ENCODE data around the gene PXT1.

Gene PXT1, protein sequence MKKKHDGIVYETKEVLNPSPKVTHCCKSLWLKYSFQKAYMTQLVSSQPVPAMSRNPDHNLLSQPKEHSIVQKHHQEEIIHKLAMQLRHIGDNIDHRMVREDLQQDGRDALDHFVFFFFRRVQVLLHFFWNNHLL

DNA sequence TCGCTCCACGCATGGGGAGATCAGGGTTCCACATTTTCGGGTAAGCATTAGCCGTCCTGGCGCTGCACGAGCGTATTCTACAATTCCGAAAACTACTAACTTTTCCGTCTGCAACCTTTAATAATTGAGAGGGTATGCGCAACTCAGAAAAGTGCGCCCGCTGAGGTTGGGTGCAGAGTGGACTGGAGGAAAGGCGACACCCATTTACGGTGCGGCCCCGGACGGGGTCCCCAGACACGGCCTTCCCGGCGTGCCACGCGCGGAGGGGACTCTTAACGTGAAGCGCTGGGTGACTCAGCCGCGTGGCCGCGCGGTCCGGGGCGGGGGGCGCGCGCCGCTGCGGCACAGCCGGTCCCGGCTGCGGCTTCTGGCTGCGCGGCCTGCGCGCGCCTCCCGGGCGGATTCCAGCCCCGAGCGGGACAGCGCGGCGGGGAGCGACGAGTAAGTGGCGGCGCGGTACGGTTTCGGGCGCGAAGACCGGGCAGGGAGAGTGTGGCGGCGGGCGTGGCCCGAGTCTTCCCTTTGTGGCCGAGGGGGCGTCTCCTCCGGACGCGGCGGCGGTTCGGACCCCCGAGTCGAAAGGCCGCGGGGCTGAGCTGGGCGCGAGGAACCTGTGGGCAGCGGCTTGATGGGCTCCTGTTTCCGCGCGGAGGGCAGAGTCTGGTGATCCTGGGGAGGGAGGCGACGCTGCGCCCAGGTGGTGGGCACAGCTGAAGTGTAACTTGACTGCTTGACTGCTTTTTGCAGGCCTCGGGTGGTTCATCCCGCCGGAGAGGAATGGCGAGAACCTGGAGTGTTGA is at the start of gene PXT1, which contains the start of gene KCTD20:
Gene PXT1 (minus strand): TSS at position 184 of the 800 bp plus-strand sequence. CDS start 16,772 bp downstream, outside the sequence.
Gene KCTD20 (plus strand): TSS at position 330 of the 800 bp plus-strand sequence. CDS start 27,098 bp downstream, outside the sequence.
- Histone ChIP-seq H3K36me3 (peaks cover 4% of the 10 kb centered on the region), H3K4me3 (ENCODE audit: low read depth, low read length) (peak within 1 kb of the TSS; percentile 87), H3K27ac (peak within 1 kb of the TSS; percentile 87), H3K27me3 (ENCODE audit: insufficient read depth, low read depth, severe bottlenecking) (no peaks in the 10 kb centered on the region), H3K9me3 (ENCODE audit: severe bottlenecking) (no peaks in the 10 kb centered on the region)
- TF ChIP-seq, protein P1, sequence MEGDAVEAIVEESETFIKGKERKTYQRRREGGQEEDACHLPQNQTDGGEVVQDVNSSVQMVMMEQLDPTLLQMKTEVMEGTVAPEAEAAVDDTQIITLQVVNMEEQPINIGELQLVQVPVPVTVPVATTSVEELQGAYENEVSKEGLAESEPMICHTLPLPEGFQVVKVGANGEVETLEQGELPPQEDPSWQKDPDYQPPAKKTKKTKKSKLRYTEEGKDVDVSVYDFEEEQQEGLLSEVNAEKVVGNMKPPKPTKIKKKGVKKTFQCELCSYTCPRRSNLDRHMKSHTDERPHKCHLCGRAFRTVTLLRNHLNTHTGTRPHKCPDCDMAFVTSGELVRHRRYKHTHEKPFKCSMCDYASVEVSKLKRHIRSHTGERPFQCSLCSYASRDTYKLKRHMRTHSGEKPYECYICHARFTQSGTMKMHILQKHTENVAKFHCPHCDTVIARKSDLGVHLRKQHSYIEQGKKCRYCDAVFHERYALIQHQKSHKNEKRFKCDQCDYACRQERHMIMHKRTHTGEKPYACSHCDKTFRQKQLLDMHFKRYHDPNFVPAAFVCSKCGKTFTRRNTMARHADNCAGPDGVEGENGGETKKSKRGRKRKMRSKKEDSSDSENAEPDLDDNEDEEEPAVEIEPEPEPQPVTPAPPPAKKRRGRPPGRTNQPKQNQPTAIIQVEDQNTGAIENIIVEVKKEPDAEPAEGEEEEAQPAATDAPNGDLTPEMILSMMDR (IDR thresholded peaks at IDR 0.05; ENCODE audit: low read depth, low read length), result no peak
- DNase-seq, result peak; percentile 95

DNA sequence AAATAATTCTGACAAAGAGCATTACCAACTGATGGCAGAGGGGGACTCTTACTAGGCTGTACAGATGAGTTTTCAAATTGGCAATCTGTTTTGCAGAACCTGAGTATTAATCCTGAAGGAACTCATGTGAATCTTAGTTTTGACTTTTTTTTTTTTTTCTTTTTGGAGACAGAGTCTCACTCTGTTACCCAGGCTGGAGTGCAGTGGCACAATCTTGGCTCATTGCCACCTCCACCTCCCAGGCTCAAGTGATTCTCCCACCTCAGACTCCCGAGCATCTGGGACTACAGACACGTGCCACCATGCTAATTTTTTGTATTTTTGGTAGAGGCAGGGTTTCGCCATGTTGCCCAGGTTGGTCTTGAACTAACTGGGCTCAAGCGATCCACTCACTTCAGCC is 49.4 kb upstream of the PXT1 start:
- H3K36me3 ChIP-seq, result peaks cover 72% of the 10 kb centered on the region
- no peaks in the 10 kb centered on the region for H3K9me3 ChIP-seq (ENCODE audit: severe bottlenecking)
- H3K27ac ChIP-seq, result no peak overlapping the region
- TF ChIP-seq, protein P1 (IDR thresholded peaks at IDR 0.05; ENCODE audit: low read depth, low read length), result no peak
- no peak for DNase-seq
- no peak overlapping the region for H3K4me3 ChIP-seq (ENCODE audit: low read depth, low read length)
- H3K27me3 ChIP-seq (ENCODE audit: insufficient read depth, low read depth, severe bottlenecking), result no peaks in the 10 kb centered on the region

DNA sequence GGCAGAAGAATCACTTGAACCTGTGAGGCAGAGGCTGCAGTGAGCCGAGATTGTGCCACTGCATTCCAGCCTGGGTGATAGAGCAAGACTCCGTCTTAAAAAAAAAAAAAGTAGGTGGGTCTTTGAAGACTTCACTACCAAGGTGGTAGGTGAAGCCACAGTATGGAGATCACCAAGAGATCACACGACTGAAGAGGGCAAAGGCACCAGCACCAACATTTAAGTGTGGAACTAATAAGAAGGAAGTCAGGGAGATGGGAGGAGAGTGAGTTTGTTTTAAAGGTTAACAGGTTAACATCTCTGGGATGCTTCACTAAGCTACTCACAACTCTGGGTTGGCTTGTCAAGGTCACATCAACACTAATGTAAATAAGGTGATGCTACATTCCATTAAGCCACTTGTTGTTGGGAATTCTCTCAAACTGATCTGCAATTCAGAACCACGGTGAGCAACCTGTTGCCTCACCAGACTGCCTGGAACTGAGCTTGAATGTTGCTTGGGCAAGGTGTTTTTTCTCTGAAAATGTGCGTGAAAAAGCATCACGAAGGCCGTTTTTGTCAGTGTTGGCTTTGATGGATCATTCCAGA is 48.8 kb upstream of the PXT1 start:
- DNase-seq, result no peak
- Histone ChIP-seq H3K9me3 (ENCODE audit: severe bottlenecking) (no peaks in the 10 kb centered on the region), H3K27ac (no peak overlapping the region), H3K4me3 (ENCODE audit: low read depth, low read length) (no peak overlapping the region), H3K27me3 (ENCODE audit: insufficient read depth, low read depth, severe bottlenecking) (no peaks in the 10 kb centered on the region), H3K36me3 (peaks cover 72% of the 10 kb centered on the region)
- TF ChIP-seq, protein P1 (IDR thresholded peaks at IDR 0.05; ENCODE audit: low read depth, low read length), result no peak

DNA sequence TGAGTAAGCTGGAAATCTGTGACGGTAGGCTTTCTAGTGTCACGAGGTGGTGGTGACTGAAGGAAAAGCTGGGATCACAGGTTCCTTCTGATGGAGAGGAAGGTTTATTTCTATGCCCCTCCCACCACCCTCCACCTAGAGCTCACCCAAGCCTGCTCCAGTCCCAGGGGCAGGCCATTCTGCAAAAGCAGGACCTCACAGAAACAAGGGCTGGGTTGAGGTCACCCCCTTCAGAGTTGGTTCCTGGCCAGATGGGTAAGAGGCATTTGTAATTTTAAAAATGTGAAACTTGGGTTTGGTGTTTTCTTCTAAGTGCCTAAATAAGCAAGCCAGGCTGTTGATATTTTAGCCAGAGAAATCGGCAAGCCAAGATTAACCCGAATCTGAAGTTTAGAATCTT is 46.8 kb upstream of the PXT1 start:
- H3K27ac ChIP-seq, result no peak overlapping the region
- no peak for DNase-seq

DNA sequence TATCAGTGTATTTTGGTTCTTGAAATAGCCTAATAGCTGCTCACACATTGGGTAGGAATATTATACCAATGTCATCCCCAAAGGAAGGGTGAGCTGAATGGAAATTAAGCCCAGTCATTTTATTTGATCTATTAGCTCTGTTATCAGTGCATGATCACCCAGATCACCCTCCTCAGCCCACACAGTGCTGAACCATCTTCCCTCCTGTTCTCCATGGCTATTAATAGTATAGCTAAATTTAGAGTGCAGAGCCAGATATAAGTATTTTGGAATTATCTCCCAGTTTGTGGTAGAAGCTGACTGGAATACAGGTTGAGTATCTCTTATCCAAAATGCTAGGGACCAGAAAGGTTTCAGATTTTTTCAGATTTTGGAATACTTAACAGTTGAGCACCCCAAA is 45.6 kb upstream of the PXT1 start:
- no peak overlapping the region for H3K27ac ChIP-seq
- no peaks in the 10 kb centered on the region for H3K27me3 ChIP-seq (ENCODE audit: insufficient read depth, low read depth, severe bottlenecking)
- H3K9me3 ChIP-seq (ENCODE audit: severe bottlenecking), result no peaks in the 10 kb centered on the region
- H3K4me3 ChIP-seq (ENCODE audit: low read depth, low read length), result no peak overlapping the region
- DNase-seq, result no peak
- H3K36me3 ChIP-seq, result peaks cover 70% of the 10 kb centered on the region
- TF ChIP-seq, protein P1 (IDR thresholded peaks at IDR 0.05; ENCODE audit: low read depth, low read length), result no peak

More for the DNA sequence above, 46.8 kb upstream of the PXT1 start:
- Histone ChIP-seq H3K9me3 (ENCODE audit: severe bottlenecking) (no peaks in the 10 kb centered on the region), H3K27me3 (ENCODE audit: insufficient read depth, low read depth, severe bottlenecking) (no peaks in the 10 kb centered on the region), H3K36me3 (peaks cover 75% of the 10 kb centered on the region), H3K4me3 (ENCODE audit: low read depth, low read length) (no peak overlapping the region)
- TF ChIP-seq, protein P1 (IDR thresholded peaks at IDR 0.05; ENCODE audit: low read depth, low read length), result no peak
